GM12874 (cell line): ENCODE measurements around the gene CST9.

Source experiments
- TF ChIP-seq, protein P1 (sequence below): IDR thresholded peaks from 2 replicates; pipeline ENCODE4 v1.5.1; 2011; ENCODE audit warnings: low read depth, mild to moderate bottlenecking, control low read depth, low read length, moderate library complexity; ENCODE audit not compliant: insufficient read depth

CST9 gene

DNA sequence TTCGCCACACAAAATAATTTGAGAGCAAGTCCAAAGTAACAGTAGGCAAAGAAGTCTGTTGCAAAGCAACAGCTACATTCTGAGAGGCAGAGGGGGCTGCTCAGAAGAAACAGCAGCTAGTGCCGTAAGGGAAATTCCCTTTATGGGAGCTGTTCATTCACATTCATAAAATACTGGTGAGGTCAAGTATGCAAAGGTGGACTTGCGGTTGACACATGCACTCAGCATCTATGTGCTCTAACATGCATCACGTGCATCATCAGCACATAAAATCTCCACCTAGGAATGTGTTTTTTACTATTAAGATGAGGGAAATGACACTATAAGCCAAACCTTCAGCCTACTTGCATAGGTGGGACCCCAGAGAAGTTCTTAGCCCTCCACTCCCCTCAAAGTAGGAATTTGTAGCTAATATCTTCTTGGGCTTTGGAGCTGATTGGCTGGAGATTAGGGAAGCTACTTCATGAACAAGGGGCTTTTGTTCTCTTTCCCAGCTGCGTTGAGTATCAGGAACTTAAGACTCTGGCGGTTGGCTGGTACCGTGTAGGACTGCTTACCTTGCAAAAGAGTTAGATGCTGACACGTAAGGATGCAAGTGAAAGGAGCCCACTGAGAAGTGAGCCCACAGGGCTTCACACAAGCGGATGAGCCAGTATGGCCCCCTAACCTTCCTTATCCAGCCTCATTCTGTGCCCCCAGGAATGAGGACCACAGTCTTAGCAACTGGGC, 19.7 kb upstream of the CST9 start:
- TF ChIP-seq, protein P1, sequence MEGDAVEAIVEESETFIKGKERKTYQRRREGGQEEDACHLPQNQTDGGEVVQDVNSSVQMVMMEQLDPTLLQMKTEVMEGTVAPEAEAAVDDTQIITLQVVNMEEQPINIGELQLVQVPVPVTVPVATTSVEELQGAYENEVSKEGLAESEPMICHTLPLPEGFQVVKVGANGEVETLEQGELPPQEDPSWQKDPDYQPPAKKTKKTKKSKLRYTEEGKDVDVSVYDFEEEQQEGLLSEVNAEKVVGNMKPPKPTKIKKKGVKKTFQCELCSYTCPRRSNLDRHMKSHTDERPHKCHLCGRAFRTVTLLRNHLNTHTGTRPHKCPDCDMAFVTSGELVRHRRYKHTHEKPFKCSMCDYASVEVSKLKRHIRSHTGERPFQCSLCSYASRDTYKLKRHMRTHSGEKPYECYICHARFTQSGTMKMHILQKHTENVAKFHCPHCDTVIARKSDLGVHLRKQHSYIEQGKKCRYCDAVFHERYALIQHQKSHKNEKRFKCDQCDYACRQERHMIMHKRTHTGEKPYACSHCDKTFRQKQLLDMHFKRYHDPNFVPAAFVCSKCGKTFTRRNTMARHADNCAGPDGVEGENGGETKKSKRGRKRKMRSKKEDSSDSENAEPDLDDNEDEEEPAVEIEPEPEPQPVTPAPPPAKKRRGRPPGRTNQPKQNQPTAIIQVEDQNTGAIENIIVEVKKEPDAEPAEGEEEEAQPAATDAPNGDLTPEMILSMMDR = no peak

DNA sequence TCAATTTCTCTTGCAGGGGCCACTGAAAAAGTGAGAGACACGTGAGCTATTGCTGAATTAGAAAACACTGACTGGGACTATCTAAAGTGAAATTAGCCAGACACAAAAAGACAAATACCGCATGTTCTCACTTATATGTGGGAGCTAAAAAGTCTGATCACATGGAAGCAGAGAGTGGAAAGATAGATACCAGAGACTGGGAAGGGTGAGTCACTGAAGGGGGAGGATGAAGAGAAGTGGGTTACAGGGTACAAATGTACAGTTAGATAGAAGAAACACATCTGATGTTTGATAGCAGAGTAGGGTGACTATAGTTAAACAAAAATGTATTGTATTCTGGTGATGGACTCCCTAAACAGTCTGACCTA, 18.6 kb upstream of the CST9 start:
- TF ChIP-seq, protein P1 = no peak

DNA sequence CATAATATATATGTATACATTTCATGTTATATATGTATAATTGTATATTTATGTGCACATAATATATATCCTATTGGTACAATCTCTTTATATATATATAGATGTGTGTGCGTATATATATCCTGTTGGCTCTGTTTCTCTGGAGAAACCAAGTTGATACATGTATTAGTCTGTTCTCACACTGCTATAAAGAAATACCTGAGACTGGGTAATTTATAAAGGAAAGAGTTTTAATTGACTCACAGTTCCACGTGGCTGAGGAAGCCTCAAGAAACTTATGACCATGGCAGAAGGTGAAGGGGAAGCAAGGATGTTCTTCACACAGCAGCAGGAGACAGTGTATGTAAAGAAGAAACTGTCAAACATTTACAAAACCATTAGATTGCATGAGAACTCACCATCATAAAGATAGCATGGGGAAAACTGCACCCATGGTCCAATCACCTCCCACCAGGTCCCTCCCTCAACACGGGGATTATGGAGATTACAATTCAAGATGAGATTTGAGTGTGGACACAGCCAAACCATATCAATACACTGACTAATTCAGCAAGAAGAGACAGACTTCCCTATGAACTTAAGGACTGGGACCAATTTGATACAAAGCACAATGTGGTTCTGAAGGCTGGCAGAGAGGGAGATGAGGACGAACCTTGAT, 18.1 kb upstream of the CST9 start:
- TF ChIP-seq, protein P1 = no peak

DNA sequence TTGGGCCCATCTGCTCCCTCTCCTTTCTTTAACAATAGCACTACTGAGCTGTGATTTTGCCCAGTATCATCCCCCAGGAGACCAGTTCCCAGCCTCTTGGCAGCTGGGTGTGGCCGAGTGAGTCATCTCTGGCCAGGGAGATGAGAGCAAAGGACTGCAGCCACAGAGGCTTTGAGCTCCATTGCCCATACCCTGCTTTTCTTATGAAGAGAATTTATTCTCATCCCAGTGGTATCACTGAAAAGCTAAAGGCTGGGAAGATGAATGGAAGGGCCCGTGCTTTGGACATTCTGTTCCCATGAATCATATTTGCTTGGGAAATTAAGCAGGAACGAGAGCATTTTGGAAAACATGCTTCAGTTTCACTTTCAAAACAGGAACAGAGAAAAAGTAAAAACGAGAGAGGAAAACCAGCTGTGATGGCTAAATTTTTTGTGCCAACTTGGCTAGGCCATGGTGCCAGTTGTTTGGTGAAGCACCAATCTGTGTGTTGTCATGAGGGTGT, 17.2 kb upstream of the CST9 start:
- TF ChIP-seq, protein P1 = no peak

DNA sequence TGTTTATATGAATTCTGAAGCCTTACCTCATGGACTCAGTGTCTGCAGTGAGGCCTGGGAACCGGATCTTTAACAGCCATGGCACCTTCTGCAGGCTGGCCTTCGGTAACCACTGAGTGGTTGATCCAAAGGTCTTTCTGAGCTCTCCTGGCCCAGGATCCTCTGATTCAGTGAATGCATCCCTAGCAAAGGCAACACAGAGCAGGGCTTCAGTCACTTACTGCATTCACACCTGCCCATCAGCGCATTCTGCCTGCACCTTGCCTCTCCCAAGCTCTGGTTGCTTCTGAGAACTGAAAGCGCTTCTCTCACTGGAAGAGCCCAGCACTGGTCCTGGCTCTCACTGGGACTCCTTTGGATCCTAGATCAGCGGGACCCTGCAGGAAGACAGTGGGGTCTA, 8.4 kb upstream of the CST9 start:
- TF ChIP-seq, protein P1 = no peak

DNA sequence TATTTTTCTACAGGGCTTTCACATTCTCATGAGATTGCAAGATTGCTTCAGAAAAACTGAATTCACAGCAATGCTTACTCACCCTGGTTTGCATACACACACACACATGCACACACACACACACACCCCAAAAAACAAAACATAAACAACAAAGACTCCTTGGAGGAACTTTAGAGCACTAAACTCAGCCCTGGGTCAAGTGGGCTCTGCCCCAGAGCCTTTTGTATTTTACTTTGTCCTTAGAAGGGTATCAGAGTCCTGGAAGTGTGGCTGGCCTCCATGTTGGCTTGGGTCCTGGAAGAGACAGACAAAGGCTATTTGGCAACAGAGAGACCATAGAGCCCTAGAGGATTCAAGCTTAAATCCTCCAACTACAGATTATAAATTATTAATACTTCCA, 8.0 kb upstream of the CST9 start:
- TF ChIP-seq, protein P1 = no peak

DNA sequence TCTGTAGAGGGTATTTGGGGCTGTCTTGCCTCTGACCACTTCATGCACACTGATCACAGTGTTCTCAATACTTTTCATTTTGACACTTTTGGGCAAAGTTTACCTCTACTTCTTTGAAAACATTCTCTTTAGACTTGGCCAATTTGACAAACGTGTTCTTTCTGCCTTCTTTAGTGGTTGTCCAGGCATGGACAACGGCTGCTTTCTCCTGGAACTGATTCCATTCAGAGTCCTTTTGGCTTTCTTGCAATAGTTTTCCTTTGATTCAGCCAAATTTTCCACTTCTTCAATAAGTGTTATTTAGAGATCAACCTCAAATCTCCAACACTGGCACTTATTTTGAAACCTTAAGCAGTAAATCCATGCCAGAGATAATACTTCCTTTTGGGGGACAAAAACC, 6.7 kb upstream of the CST9 start:
- TF ChIP-seq, protein P1 = no peak
